Sigmoid colon (tissue), 4 donors: Measurements from ENCODE around the gene FAM124B.

Experiments
- EP300 ChIP-seq, 4 donors: sonication (generic); formaldehyde crosslinking; IDR thresholded peaks; one replicate each; pipeline ENCODE4 v1.6.1; 2017; ENCODE audit warnings: antibody characterized with exemption in 4 of 4
- POLR2A ChIP-seq, 2 donors: fragments of 450-650 bp; IDR thresholded peaks; one replicate each; pipeline ENCODE4 v1.6.1; 2016; ENCODE audit warnings: antibody characterized with exemption in 2 of 2, mild to moderate bottlenecking in 2 of 2, moderate library complexity in 2 of 2
- POLR2AphosphoS5 ChIP-seq, 4 donors: sonication (generic); formaldehyde crosslinking; IDR thresholded peaks; one replicate each; pipeline ENCODE4 v1.6.1; 2017; ENCODE audit warnings: antibody characterized with exemption in 4 of 4
- TF ChIP-seq, protein P1 (sequence below), 4 experiments: fragments of 450-650 bp in 3 of 4; fragments of 200-600 bp in 1 of 4; IDR thresholded peaks; one replicate each; pipeline ENCODE4 v1.5.1; 2016 to 2019; ENCODE audit warnings: antibody characterized with exemption in 4 of 4, mild to moderate bottlenecking in 3 of 4, moderate library complexity in 2 of 4

DNA sequence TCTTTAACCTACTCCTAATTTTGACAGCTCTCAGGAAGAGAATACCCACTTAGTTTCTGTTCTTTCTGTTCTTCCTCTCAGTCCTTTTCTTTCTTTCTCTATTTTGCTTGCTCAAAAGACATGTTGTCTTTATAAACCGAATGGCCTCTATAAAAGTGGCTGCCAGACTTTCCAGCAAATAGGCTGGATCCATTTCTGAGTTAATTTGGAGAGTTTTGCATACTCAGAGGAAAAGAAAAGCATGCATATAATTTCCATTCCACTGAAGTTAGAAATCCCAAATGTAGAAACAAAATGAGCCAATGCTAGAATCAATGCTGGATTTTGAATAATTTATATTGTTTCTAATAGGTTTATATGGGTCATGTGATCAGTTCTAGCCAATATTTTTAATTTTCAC lies 65.9 kb downstream of the FAM124B start:
- TF ChIP-seq POLR2A (IDR thresholded peaks at IDR 0.05) = no peak
- TF ChIP-seq, protein P1, sequence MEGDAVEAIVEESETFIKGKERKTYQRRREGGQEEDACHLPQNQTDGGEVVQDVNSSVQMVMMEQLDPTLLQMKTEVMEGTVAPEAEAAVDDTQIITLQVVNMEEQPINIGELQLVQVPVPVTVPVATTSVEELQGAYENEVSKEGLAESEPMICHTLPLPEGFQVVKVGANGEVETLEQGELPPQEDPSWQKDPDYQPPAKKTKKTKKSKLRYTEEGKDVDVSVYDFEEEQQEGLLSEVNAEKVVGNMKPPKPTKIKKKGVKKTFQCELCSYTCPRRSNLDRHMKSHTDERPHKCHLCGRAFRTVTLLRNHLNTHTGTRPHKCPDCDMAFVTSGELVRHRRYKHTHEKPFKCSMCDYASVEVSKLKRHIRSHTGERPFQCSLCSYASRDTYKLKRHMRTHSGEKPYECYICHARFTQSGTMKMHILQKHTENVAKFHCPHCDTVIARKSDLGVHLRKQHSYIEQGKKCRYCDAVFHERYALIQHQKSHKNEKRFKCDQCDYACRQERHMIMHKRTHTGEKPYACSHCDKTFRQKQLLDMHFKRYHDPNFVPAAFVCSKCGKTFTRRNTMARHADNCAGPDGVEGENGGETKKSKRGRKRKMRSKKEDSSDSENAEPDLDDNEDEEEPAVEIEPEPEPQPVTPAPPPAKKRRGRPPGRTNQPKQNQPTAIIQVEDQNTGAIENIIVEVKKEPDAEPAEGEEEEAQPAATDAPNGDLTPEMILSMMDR (IDR thresholded peaks at IDR 0.05) = no peak
- TF ChIP-seq POLR2AphosphoS5 (IDR thresholded peaks at IDR 0.05) = no peak
- no peak for TF ChIP-seq EP300 (IDR thresholded peaks at IDR 0.05)
